Endothelial cell (in vitro differentiated cells): Measurements from ENCODE around the gene PLXNA1. TPM values are rescaled to one million over a fixed set of nuclear protein-coding genes. Genes with fewer than 3 reads are reported as not detected.

Source experiments
- DNase-seq: peaks from one replicate; pipeline ENCODE4 v3.0.0; 2021; ENCODE audit warnings: low spot score
- H3K27ac Mint-ChIP-seq: one replicate; pipeline ENCODE4 v1.8.0; 2021; ENCODE audit warnings: mixed read lengths, inconsistent platforms; ENCODE audit not compliant: unreplicated experiment
- H3K27me3 Mint-ChIP-seq: one replicate; pipeline ENCODE4 v1.8.0; 2021; ENCODE audit warnings: mild to moderate bottlenecking, moderate library complexity, mixed read lengths, inconsistent platforms; ENCODE audit not compliant: unreplicated experiment
- H3K36me3 Mint-ChIP-seq: one replicate; pipeline ENCODE4 v1.8.0; 2021; ENCODE audit warnings: mild to moderate bottlenecking, low read depth, mixed read lengths, inconsistent platforms; ENCODE audit not compliant: unreplicated experiment
- H3K4me1 Mint-ChIP-seq: one replicate; pipeline ENCODE4 v1.8.0; 2021; ENCODE audit warnings: mild to moderate bottlenecking, mixed read lengths, inconsistent platforms; ENCODE audit not compliant: unreplicated experiment
- H3K4me3 Mint-ChIP-seq: one replicate; pipeline ENCODE4 v1.8.0; 2021; ENCODE audit warnings: mild to moderate bottlenecking, mixed read lengths, inconsistent platforms; ENCODE audit not compliant: unreplicated experiment
- H3K9me3 Mint-ChIP-seq: one replicate; pipeline ENCODE4 v1.8.0; 2021; ENCODE audit warnings: mixed read lengths, inconsistent platforms; ENCODE audit not compliant: unreplicated experiment
- long read RNA-seq: library from polyadenylated mRNA; unstranded; transcript quantifications from one replicate; pipeline ENCODE4 v2.0.0, GENCODE V29; 2020; ENCODE audit not compliant: unreplicated experiment
- total RNA-seq: library from RNA; stranded (reverse); fragmentation: NEBNext Ultra II Directional; extraction: Animal tissue kit (Norgen Biotek cat#: 25700); gene quantifications from one replicate; pipeline ENCODE4 v1.2.1, GENCODE V29; 2021; ENCODE audit not compliant: unreplicated experiment
- TF ChIP-seq, protein P1 (sequence below): fragments of 200-600 bp; sonication (generic); IDR thresholded peaks from one replicate; pipeline ENCODE4 v1.5.0; 2021; ENCODE audit warnings: antibody characterized with exemption; ENCODE audit not compliant: unreplicated experiment

The PLXNA1 gene
- total RNA-seq = 31.8 TPM
- long read RNA-seq, partial matches to known transcripts = 1 of 6 reads
- long read RNA-seq, other reads (novel, unspliced or antisense) = 5 of 6 reads

- no peaks in the 10 kb centered on the region for H3K9me3 Mint-ChIP-seq
- DNase-seq = peak; percentile 80
- peaks cover 4% of the 10 kb centered on the region for H3K4me1 Mint-ChIP-seq
- H3K27me3 Mint-ChIP-seq = peaks cover 18% of the 10 kb centered on the region
- no peaks in the 10 kb centered on the region for H3K36me3 Mint-ChIP-seq
- H3K27ac Mint-ChIP-seq = no peak within 1 kb of the TSS
- TF ChIP-seq, protein P1, sequence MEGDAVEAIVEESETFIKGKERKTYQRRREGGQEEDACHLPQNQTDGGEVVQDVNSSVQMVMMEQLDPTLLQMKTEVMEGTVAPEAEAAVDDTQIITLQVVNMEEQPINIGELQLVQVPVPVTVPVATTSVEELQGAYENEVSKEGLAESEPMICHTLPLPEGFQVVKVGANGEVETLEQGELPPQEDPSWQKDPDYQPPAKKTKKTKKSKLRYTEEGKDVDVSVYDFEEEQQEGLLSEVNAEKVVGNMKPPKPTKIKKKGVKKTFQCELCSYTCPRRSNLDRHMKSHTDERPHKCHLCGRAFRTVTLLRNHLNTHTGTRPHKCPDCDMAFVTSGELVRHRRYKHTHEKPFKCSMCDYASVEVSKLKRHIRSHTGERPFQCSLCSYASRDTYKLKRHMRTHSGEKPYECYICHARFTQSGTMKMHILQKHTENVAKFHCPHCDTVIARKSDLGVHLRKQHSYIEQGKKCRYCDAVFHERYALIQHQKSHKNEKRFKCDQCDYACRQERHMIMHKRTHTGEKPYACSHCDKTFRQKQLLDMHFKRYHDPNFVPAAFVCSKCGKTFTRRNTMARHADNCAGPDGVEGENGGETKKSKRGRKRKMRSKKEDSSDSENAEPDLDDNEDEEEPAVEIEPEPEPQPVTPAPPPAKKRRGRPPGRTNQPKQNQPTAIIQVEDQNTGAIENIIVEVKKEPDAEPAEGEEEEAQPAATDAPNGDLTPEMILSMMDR = peak; percentile 87
- peak within 1 kb of the TSS; percentile 86 for H3K4me3 Mint-ChIP-seq
These were observed at the start of gene PLXNA1 for GRCh38 chr3:126982471-126983175. Gene PLXNA1 (plus strand): TSS chr3:126983115. CDS start chr3:126988594, 5,479 bp downstream.

DNA sequence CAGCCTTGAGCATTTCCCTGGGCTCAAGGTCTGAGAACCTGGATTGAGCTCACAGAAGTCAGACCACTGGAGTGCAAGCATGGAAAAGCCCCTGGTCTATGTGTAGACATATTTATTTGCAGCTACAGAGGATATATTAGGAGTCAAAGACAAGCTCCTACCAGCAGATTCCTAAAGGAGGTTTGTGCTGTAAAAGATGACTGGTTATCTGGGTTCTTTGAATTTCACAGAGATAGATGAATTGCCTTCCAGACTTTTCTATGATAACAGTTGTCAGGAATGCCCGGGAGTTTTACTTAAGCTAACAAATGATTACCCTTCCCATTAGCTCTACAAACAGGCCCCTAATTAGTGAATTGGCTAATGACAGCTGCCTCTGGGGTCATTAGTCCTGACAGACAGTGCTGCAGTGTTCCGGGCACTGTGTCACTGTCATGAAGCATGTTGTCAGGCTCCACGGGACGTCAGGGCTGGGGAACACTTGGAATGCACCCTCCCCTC lies 48.8 kb upstream of the PLXNA1 start:
- peaks cover 7% of the 10 kb centered on the region for H3K27me3 Mint-ChIP-seq
- no peaks in the 10 kb centered on the region for H3K9me3 Mint-ChIP-seq
- peaks cover 3% of the 10 kb centered on the region for H3K36me3 Mint-ChIP-seq
- H3K27ac Mint-ChIP-seq = no peak overlapping the region
- H3K4me3 Mint-ChIP-seq = no peak overlapping the region
- peaks cover 18% of the 10 kb centered on the region for H3K4me1 Mint-ChIP-seq
- TF ChIP-seq, protein P1 = no peak
- no peak for DNase-seq

DNA sequence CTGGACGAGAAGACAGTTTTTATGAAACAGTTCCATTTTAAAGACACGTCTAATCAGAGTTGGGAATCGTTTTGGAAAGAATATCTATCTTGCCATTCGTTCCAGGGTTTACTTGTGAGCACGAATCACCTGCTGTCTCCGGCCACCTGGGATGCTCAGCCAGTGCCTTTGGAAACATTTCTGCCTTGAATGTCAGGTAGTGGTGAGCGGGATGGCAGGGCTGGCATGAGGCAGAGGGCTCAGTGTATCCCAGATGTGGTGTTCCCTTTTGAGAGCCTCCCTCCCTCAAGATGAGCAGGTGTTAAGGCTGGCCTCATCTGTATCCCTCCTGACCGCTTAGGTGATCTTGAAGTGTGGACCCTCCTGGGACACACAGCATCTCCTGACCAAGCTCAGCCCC lies 47.9 kb upstream of the PLXNA1 start:
- Mint-ChIP-seq H3K27me3 (peaks cover 7% of the 10 kb centered on the region), H3K27ac (no peak overlapping the region), H3K9me3 (no peaks in the 10 kb centered on the region), H3K4me1 (peaks cover 22% of the 10 kb centered on the region), H3K4me3 (no peak overlapping the region), H3K36me3 (no peaks in the 10 kb centered on the region)
- DNase-seq = no peak
- TF ChIP-seq, protein P1 = no peak

DNA sequence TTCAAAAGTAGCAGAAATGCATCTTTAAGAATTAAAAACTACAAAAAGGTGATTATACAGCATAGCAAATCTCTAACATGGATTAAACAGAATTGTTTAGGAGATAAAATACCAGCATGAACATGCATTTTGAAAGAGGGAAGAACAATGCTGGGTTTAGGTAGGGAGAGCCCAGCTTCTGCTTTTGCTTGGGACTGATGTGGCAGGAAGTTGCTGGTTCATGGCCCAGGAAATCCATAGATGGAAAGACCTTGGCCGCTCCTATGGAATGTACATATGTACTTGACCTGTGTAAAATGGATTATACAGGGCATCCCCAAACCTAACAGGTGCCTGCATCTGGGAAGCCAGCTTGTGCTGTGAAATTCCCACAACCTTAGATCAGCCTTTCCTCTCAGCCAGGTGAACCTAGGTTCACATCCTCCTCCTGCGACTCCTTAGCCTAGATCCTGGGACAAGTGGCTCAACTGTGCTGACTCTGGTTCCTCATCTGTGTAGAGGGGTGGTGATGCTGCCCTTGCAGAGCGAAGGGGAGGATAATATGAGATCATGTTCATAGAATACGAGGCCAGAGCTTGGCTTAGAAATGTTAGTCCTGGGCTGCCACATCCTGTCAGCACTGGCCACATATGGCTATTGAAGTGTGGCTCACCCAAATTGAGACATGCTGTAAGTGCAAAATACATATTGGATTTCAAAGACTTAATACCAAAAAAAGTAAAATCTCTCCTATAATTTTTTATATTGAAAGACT lies 47.0 kb upstream of the PLXNA1 start:
- Mint-ChIP-seq H3K27me3 (peaks cover 5% of the 10 kb centered on the region), H3K27ac (no peak overlapping the region), H3K36me3 (no peaks in the 10 kb centered on the region), H3K9me3 (no peaks in the 10 kb centered on the region), H3K4me3 (no peak overlapping the region), H3K4me1 (peaks cover 19% of the 10 kb centered on the region)
- TF ChIP-seq, protein P1 = no peak
- DNase-seq = no peak
